Left kidney (tissue), 2 donors: ENCODE data around the gene CDH4. TPM values are rescaled to one million over a fixed set of nuclear protein-coding genes. Genes with fewer than 3 reads are reported as not detected.
A peak's percentile ranks its signal among the peaks of the same experiment; 100 is the strongest.

Experiments
- DNase-seq: peaks from one replicate; pipeline ENCODE4 v3.0.0-alpha.2; 2013
- polyA plus RNA-seq: library from polyadenylated mRNA; unstranded; fragments of 120-200 nt; gene quantifications from one replicate; pipeline ENCODE4 v1.2.1, GENCODE V29; 2013; ENCODE audit not compliant: insufficient read length

The CDH4 gene
- polyA plus RNA-seq, 1 donor, result 7.3 TPM

GRCh38 chr20:61882716-61883615 lies 630.9 kb downstream of the CDH4 start:
- no peak for DNase-seq

GRCh38 chr20:61883857-61884393 lies 631.9 kb downstream of the CDH4 start:
- DNase-seq, result no peak

GRCh38 chr20:61884571-61885389 lies 632.7 kb downstream of the CDH4 start:
- DNase-seq, result no peak

GRCh38 chr20:61885759-61886715 lies 634.0 kb downstream of the CDH4 start:
- no peak for DNase-seq

- DNase-seq, result no peak
Measured at GRCh38 chr20:61886721-61887595, 634.9 kb downstream of the CDH4 start.

- no peak for DNase-seq
Measured at GRCh38 chr20:61887596-61888093, 635.6 kb downstream of the CDH4 start.

GRCh38 chr20:61888101-61888865 lies 636.2 kb downstream of the CDH4 start:
- no peak for DNase-seq

GRCh38 chr20:61889659-61890058 lies 637.6 kb downstream of the CDH4 start:
- DNase-seq, result no peak

- DNase-seq, result no peak
Measured at GRCh38 chr20:61890210-61890609, 638.1 kb downstream of the CDH4 start.

GRCh38 chr20:61891476-61891875 lies 639.4 kb downstream of the CDH4 start:
- no peak for DNase-seq

GRCh38 chr20:61891916-61892649 lies 640.0 kb downstream of the CDH4 start:
- no peak for DNase-seq

GRCh38 chr20:61895016-61895415 lies 643.0 kb downstream of the CDH4 start:
- no peak for DNase-seq

GRCh38 chr20:61895686-61896057 lies 643.6 kb downstream of the CDH4 start:
- no peak for DNase-seq

- peak; percentile 25 for DNase-seq
Measured at GRCh38 chr20:61896058-61896961, 644.2 kb downstream of the CDH4 start.

- DNase-seq, result no peak
Measured at GRCh38 chr20:61897401-61898295, 645.6 kb downstream of the CDH4 start.

GRCh38 chr20:61898405-61898804 lies 646.3 kb downstream of the CDH4 start:
- no peak for DNase-seq
